OCI-LY7 (cell line): Measurements from ENCODE around the gene RNF26. TPM values are rescaled to one million over a fixed set of nuclear protein-coding genes. Genes with fewer than 3 reads are reported as not detected.

ENCODE experiments used
- BruUV-seq: library from RNA; stranded (reverse); fragments of 400-500 nt; replicated peaks from 2 replicates; lab custom pipeline; 2021; lab: Mats Ljungman, UMichigan
- CTCF ChIA-PET: fragments of 300-600 bp; sonication (Branson Sonifier 250); formaldehyde crosslinking; loops from one replicate; lab custom pipeline; 2022; ENCODE audit warnings: antibody characterized with exemption; ENCODE audit not compliant: unreplicated experiment; lab: Charles Lee
- POLR2A ChIA-PET: fragments of 300-600 bp; sonication (Branson Sonifier 250); formaldehyde crosslinking; loops from one replicate; lab custom pipeline; 2022; ENCODE audit warnings: antibody characterized with exemption; lab: Charles Lee
- DNase-seq: peaks from one replicate; pipeline ENCODE4 v3.0.0-alpha.2; 2015; ENCODE audit warnings: low spot score
- H2AFZ ChIP-seq: fragments of 200-600 bp; sonication (generic), shearing (Covaris generic); 2 replicates; pipeline ENCODE4 v1.6.1; 2014; ENCODE audit warnings: mild to moderate bottlenecking, antibody characterized with exemption, low read length, moderate library complexity
- H3K27ac ChIP-seq: fragments of 200-600 bp; sonication (generic); 2 replicates; pipeline ENCODE4 v1.5.1; 2014; ENCODE audit warnings: mixed run types, low read depth, mild to moderate bottlenecking, moderate library complexity, low read length, inconsistent platforms; ENCODE audit not compliant: poor library complexity, severe bottlenecking
- H3K36me3 ChIP-seq: fragments of 200-600 bp; sonication (generic); 2 replicates; pipeline ENCODE4 v1.6.1; 2014; ENCODE audit warnings: mild to moderate bottlenecking, antibody characterized with exemption, low read length, moderate library complexity, mixed read lengths; ENCODE audit not compliant: insufficient read depth
- H3K4me1 ChIP-seq: fragments of 200-600 bp; sonication (generic); 2 replicates; pipeline ENCODE4 v1.5.1; 2014; ENCODE audit warnings: mild to moderate bottlenecking, low read length; ENCODE audit not compliant: insufficient read depth, poor library complexity, severe bottlenecking
- H3K4me2 ChIP-seq: fragments of 200-600 bp; sonication (generic); 2 replicates; pipeline ENCODE4 v1.6.1; 2014; ENCODE audit warnings: mild to moderate bottlenecking, low read length
- H3K4me3 ChIP-seq: fragments of 200-600 bp; sonication (generic); 2 replicates; pipeline ENCODE4 v1.5.1; 2014; ENCODE audit warnings: mild to moderate bottlenecking, low read depth, low read length; ENCODE audit not compliant: poor library complexity, severe bottlenecking
- H3K79me2 ChIP-seq: fragments of 200-600 bp; sonication (generic); 2 replicates; pipeline ENCODE4 v1.6.1; 2016; ENCODE audit warnings: low read depth, mild to moderate bottlenecking, low read length, moderate library complexity, mixed read lengths; ENCODE audit not compliant: insufficient read depth
- H3K9me2 ChIP-seq: fragments of 200-600 bp; sonication (generic); 2 replicates; pipeline ENCODE4 v1.6.1; 2016; ENCODE audit warnings: mild to moderate bottlenecking, low read length, mixed read lengths; ENCODE audit not compliant: insufficient read depth
- H3K9me3 ChIP-seq: fragments of 200-600 bp; sonication (generic); 2 replicates; pipeline ENCODE4 v1.6.1; 2014; ENCODE audit warnings: mild to moderate bottlenecking, mixed run types, low read length, mixed read lengths
- H4K20me1 ChIP-seq: fragments of 200-600 bp; sonication (generic); 2 replicates; pipeline ENCODE4 v1.6.1; 2014; ENCODE audit warnings: mild to moderate bottlenecking, antibody characterized with exemption, low read length, moderate library complexity, mixed read lengths; ENCODE audit not compliant: insufficient read depth
- EZH2phosphoT487 ChIP-seq: fragments of 200-600 bp; sonication (generic); IDR thresholded peaks from 2 replicates; pipeline ENCODE4 v1.6.1; 2018; ENCODE audit warnings: low read depth, borderline replicate concordance, mild to moderate bottlenecking, mixed run types, antibody characterized with exemption, low read length, moderate library complexity, mixed read lengths
- intact Hi-C: fragments of 100-400 bp; cut with micrococcal nuclease; formaldehyde crosslinking; loops from one replicate; pipeline ENCODE4 v1.10.0; 2022; ENCODE audit not compliant: unreplicated experiment
- total RNA-seq, 2 experiments: library from RNA; depleted of rRNA in 1 of 2; stranded (reverse); fragments of >200 nt in 1 of 2; shearing (Covaris generic) in 1 of 2; gene quantifications; 2 replicates each; pipeline ENCODE4 v1.2.3, GENCODE V29; 2014 to 2022
- TF ChIP-seq, protein P1 (sequence below): fragments of 200-600 bp; sonication (generic); conservative IDR thresholded peaks from 2 replicates; pipeline ENCODE4 v1.5.1; 2014; ENCODE audit warnings: mild to moderate bottlenecking, antibody characterized with exemption, low read length, moderate library complexity, mixed read lengths

The RNF26 gene
- total RNA-seq, 2 experiments from 2014 or later, result 13.9 to 52.5 TPM

GRCh38 chr11:119298726-119299125 lies 35.6 kb upstream of the RNF26 start:
- no peak overlapping the region for H3K27ac ChIP-seq
- H3K36me3 ChIP-seq, result peaks cover 85% of the 10 kb centered on the region
- no peak for DNase-seq
- H3K79me2 ChIP-seq, result no peaks in the 10 kb centered on the region
- no TSS peak for BruUV-seq
- no peak overlapping the region for H3K4me3 ChIP-seq
- no peaks in the 10 kb centered on the region for H3K9me2 ChIP-seq
- TF ChIP-seq, protein P1, sequence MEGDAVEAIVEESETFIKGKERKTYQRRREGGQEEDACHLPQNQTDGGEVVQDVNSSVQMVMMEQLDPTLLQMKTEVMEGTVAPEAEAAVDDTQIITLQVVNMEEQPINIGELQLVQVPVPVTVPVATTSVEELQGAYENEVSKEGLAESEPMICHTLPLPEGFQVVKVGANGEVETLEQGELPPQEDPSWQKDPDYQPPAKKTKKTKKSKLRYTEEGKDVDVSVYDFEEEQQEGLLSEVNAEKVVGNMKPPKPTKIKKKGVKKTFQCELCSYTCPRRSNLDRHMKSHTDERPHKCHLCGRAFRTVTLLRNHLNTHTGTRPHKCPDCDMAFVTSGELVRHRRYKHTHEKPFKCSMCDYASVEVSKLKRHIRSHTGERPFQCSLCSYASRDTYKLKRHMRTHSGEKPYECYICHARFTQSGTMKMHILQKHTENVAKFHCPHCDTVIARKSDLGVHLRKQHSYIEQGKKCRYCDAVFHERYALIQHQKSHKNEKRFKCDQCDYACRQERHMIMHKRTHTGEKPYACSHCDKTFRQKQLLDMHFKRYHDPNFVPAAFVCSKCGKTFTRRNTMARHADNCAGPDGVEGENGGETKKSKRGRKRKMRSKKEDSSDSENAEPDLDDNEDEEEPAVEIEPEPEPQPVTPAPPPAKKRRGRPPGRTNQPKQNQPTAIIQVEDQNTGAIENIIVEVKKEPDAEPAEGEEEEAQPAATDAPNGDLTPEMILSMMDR, result no peak
- TF ChIP-seq EZH2phosphoT487, result no peak
- no peak overlapping the region for H3K4me2 ChIP-seq
- no peaks in the 10 kb centered on the region for H4K20me1 ChIP-seq
- ChIA-PET CTCF (no interaction called here), POLR2A (no interaction called here)
- H3K4me1 ChIP-seq, result no peaks in the 10 kb centered on the region
- no peak overlapping the region for H2AFZ ChIP-seq
- intact Hi-C loops, result no loop called here
- no peaks in the 10 kb centered on the region for H3K9me3 ChIP-seq

DNA sequence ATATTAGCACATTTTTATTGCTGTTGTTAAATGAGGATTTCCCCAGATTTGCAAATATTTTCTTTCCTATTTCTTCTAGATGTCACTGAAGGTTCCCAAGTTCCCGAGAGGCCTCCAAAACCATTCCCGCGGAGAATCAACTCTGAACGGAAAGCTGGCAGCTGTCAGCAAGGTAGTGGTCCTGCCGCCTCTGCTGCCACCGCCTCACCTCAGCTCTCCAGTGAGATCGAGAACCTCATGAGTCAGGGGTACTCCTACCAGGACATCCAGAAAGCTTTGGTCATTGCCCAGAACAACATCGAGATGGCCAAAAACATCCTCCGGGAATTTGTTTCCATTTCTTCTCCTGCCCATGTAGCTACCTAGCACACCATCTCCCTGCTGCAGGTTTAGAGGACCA lies 34.9 kb upstream of the RNF26 start:
- H3K4me2 ChIP-seq, result no peak overlapping the region
- H3K9me3 ChIP-seq, result no peaks in the 10 kb centered on the region
- no peak overlapping the region for H2AFZ ChIP-seq
- H3K4me1 ChIP-seq, result no peaks in the 10 kb centered on the region
- no peaks in the 10 kb centered on the region for H4K20me1 ChIP-seq
- ChIA-PET POLR2A (no interaction called here), CTCF (interaction anchor here (0.9 kb wide), 1 partner anchor 23 kb away, joined by 3 read pairs; no protein-coding TSS in a partner anchor)
- TF ChIP-seq, protein P1, result no peak
- no peak for TF ChIP-seq EZH2phosphoT487
- H3K36me3 ChIP-seq, result peaks cover 88% of the 10 kb centered on the region
- no TSS peak for BruUV-seq
- H3K27ac ChIP-seq, result no peak overlapping the region
- H3K4me3 ChIP-seq, result no peak overlapping the region
- intact Hi-C loops, result no loop called here
- no peaks in the 10 kb centered on the region for H3K79me2 ChIP-seq
- no peaks in the 10 kb centered on the region for H3K9me2 ChIP-seq
- DNase-seq, result no peak

- Histone ChIP-seq H3K9me2 (no peaks in the 10 kb centered on the region), H3K27ac (no peak overlapping the region), H3K36me3 (peaks cover 81% of the 10 kb centered on the region), H3K9me3 (no peaks in the 10 kb centered on the region), H2AFZ (no peak overlapping the region), H3K4me1 (no peaks in the 10 kb centered on the region), H4K20me1 (no peaks in the 10 kb centered on the region), H3K79me2 (no peaks in the 10 kb centered on the region), H3K4me3 (no peak overlapping the region), H3K4me2 (no peak overlapping the region)
- ChIA-PET CTCF (interaction anchor here (0.7 to 1.2 kb wide), 3 partner anchors 9 to 40 kb away, joined by 3 read pairs; no protein-coding TSS in a partner anchor), POLR2A (interaction anchor here (0.5 to 0.9 kb wide), 3 partner anchors 19 to 176 kb away, joined by 3 to 5 read pairs (median 3); no protein-coding TSS in a partner anchor)
- TF ChIP-seq EZH2phosphoT487, result no peak
- no TSS peak for BruUV-seq
- intact Hi-C loops, result no loop called here
- DNase-seq, result no peak
Observed at GRCh38 chr11:119300198-119300964, 33.9 kb upstream of the RNF26 start.
